Skin epidermis (tissue), 12 donors: Measurements from ENCODE around the gene NIPBL.
"Not testable (repeated sequence)": the region's sequence is repeated elsewhere in the genome, so short reads cannot be mapped to it uniquely, and the experiment has no call there.

ENCODE experiments used
- H3K27ac ChIP-seq, 21 experiments: fragments of 200-600 bp; sonication (generic) in 11 of 21; one replicate each; pipeline ENCODE4 v1.5.0; 2020; ENCODE audit warnings: mild to moderate bottlenecking in 3 of 21, inconsistent platforms in 2 of 21, moderate library complexity in 2 of 21
- H3K4me3 ChIP-seq, 7 experiments: fragments of 200-600 bp; sonication (generic) in 2 of 7; one replicate each; pipeline ENCODE4 v1.5.0; 2020; ENCODE audit warnings: inconsistent platforms in 2 of 7, mild to moderate bottlenecking in 2 of 7, moderate library complexity in 1 of 7

NIPBL gene

DNA sequence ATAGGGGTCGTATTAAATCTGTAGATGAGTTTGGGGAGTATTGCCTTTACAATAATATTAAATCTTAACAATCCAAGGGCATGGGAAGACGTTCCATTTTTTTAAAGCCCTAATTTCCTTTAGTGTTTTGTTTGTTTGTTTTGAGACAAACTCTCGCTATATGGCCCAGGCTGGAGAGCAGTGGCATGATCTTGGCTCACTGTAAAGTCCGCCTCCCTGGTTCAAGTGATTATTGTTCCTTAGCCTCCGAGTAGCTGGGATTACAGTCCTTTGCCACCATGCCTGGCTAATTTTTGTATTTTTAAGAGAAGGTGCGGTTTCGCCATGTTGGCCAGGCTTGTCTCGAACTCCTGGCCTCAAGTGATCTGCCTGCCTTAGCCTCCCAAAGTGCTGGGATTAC is 19.9 kb downstream of the NIPBL start:
- Histone ChIP-seq H3K4me3 (no peak overlapping the region), H3K27ac (no peak overlapping the region)

DNA sequence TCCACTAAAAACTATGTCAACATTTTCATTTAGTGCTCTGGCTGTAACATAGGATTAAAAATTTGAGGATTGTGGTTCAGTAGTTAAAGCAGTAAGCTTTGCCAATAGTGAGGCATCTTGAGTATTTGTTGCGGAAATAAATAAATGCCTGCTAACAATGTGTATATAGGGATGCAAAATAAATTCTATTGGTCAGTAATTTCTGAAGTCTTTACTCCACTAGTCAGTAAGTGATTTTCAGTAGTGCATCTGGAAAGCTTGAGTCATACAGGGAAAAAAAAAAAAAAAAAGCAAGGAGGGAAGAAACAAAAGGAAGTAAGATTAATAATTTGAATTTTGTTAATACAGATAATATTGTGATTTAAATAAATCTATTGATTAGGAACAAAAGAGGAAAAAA is 21.0 kb downstream of the NIPBL start:
- Histone ChIP-seq H3K27ac (no peak overlapping the region), H3K4me3 (no peak overlapping the region)

DNA sequence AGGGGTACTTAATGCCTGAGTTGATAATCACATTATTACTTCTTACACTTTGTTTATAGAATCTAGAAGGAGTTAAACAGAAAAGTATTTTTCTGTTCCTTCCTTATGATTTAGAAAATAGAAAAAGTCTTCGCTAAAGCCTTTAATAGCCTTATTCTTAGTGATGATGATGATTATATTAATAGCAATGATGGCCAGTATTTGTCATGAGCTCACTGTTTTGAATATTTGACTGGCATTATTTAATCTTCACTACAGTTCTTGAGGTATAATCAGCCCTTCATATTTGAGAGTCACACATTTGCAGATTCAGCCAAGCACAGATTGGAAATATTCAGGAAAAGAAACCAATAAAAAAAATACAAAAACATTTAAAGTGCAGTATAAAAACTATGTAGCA is 23.3 kb downstream of the NIPBL start:
- Histone ChIP-seq H3K4me3 (no peak overlapping the region), H3K27ac (no peak overlapping the region)

DNA sequence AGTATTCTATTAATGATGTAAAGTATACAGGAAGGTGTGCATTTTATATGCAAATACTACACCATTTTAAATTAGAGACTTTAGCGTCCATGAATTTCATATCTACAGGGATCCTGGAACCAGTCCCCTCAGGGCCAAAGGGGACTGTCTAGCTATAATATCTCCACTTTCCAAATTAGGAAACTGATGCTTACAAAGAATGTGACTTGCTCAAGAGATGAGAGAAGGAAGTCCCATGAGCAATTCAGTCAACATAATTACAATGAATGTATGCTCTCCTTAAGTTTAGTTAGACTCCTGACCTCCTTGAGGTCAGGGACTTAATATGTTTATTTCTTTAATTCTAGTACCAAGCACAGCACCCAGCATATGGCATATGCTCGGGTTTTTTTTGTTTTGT is 23.7 kb downstream of the NIPBL start:
- H3K27ac ChIP-seq, result no peak overlapping the region
- H3K4me3 ChIP-seq, result no peak overlapping the region

DNA sequence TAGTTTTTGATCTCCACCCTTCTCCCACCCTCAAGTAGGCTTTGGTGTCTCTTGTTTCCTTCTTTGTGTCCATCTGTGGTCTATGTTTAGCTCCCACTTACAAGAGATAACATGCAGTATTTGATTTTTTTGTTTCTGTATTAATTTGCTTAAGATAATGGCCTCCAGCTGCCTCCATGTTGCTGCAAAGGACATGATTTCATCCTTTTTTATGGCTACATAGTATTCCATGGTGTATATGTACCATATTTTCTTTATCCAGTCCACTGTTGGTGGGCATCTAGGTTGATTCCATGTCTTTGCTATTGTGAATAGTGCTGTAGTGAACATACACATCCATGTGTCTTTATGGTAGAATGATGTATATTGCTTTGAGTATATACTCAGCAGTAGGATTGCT is 24.5 kb downstream of the NIPBL start:
- not testable (repeated sequence) for H3K4me3 ChIP-seq, H3K27ac ChIP-seq

DNA sequence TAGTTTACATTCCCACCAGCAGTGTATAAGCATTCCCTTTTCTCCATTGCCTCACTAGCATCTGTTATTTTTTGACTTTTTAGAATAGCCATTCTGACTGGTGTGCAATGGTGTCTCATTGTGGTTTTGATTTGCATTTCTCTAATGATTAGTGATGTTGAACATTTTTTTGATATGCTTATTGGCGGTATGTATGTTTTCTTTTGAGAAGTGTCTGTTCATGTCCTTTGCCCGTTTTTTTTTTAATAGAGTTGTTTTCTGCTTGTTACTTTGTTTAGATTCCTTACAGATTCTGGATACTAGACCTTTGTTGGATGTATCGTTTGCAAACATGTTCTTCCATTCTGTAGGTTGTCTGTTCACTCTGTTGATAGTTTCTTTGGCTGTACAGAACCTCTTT is 25.3 kb downstream of the NIPBL start:
- H3K27ac ChIP-seq, result no peak overlapping the region
- H3K4me3 ChIP-seq, result no peak overlapping the region

DNA sequence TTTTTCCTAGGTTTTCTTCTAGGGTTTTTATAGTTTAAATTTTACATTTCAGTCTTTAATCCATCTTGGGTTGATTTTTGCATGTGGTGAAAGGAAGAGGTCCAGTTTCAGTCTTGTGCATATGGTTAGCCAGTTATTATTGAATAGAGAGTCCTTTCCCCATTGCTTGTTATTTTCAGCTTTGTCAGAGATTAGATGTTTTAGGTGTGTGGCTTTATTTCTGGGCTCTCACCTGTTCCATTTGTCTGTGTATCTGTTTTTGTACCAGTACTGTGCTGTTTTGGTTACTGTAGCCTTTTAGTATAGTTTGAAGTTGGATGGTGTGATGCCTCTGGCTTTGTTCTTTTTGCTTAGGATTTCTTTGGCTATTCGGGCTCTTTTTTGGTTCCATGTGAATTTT is 25.8 kb downstream of the NIPBL start:
- no peak overlapping the region for H3K4me3 ChIP-seq
- H3K27ac ChIP-seq, result no peak overlapping the region

DNA sequence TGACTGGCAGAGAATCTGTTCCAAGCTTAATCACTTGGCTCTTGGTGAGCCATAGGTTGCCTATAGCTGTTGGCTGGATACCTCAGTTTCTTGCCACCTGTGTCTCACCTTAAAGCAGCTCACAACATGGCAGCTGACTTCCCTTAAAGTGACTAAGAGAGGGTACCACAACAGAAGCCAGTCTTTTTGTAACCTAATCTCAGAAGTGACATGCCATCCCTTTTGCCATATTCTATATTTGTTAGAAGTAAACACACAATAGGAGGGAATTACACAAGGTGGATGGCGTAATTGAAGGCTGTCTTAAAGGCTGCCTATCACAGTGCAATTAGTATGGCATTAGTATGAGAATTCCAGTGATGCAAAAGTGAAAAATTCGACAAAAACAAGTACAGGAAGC is 28.1 kb downstream of the NIPBL start:
- Histone ChIP-seq H3K4me3 (no peak overlapping the region), H3K27ac (no peak overlapping the region)

DNA sequence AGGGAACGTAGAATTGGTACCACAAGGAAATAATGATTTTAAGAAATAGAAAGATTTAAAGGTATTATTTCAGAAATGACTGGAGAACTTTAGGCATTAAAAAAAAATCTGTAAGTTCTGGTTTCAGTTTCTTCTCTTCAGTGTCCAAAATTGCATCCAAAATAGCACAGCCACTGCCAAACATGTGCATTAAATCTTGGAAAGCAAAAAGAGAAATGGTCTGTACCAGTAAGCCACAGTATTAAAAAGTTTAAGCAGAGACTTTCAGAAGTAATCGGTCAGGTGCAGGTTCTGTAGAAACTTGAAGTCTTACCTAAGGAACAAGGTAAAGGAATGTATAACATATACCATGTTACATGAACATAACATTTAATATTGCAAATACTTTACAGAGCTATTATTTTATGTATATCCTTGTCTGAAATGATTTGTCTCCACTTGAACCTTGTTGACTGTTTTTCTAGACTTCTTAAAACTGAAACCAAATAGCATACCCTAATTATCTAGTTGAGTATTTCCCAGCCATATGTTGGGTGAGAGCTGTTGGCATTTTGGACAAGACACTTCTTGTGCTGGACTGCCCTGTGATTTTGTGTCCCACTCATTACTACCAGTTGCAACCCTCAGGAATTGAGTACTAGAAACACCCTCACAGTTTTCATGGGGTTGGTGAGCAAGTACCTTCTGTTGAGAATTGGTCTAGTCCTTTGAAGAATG is 32.1 kb downstream of the NIPBL start:
- no peak overlapping the region for H3K27ac ChIP-seq
- no peak overlapping the region for H3K4me3 ChIP-seq

DNA sequence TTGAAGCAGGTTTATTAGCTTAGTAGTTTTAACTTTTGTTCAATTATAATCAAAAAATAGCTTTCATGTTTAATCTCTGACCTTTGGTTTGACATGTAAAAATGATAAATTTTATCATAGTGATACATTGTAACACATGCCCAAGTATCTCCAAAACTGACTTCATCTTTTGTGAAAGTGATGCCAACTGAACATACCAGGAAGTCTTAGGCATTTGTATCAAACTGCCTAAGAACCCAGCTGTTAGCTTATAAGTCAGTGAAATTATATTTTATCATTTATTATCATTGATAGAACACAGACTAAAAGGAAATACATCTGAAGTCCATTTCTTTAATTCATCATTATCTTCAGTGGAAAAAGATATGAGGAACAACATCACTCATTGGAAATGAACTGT is 39.1 kb downstream of the NIPBL start:
- Histone ChIP-seq H3K4me3 (no peak overlapping the region), H3K27ac (no peak overlapping the region)

DNA sequence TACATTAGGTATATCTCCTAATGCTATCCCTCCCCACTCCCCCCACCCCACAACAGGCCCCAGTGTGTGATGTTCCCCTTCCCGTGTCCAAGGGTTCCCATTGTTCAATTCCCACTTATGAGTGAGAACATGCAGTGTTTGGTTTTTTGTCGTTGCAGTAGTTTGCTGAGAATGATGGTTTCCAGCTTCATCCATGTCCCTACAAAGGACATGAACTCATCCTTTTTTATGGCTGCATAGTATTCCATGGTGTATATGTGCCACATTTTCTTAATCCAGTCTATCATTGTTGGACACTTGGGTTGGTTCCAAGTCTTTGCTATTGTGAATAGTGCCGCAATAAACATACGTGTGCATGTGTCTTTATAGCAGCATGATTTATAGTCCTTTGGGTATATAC is 40.0 kb downstream of the NIPBL start:
- H3K27ac ChIP-seq, H3K4me3 ChIP-seq: not testable (repeated sequence)

DNA sequence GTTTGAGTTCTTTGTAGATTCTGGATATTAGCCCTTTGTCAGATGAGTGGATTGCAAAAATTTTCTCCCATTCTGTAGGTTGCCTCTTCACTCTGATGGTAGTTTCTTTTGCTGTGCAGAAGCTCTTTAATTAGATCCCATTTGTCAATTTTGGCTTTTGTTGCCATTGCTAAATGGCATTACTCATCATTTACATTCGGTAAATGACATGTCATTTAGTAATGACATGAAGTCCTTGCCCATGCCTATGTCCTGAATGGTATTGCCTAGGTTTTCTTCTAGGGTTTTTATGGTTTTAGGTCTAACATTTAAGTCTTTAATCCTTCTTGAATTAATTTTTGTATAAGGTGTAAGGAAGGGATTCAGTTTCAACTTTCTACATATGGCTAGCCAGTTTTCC is 40.8 kb downstream of the NIPBL start:
- not testable (repeated sequence) for H3K27ac ChIP-seq, H3K4me3 ChIP-seq

DNA sequence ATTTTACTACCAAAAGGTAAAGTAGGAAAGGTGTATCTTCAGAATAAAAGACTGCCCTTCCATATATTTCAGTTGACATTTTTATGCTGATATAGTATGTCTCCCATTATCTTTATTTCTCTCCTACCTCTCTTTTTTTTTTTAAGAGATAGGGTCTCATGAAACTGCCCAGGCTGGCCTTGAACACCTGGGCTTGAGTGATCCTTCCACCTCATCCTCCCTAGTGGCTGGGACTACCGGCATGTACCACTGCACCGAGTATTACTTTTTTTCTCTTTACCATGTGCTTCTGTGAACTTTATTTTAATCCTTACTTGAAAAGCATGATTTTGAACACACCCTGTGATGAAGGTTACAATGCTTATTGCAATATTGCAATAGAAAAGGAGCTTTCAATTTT is 42.7 kb downstream of the NIPBL start:
- Histone ChIP-seq H3K4me3 (no peak overlapping the region), H3K27ac (no peak overlapping the region)

DNA sequence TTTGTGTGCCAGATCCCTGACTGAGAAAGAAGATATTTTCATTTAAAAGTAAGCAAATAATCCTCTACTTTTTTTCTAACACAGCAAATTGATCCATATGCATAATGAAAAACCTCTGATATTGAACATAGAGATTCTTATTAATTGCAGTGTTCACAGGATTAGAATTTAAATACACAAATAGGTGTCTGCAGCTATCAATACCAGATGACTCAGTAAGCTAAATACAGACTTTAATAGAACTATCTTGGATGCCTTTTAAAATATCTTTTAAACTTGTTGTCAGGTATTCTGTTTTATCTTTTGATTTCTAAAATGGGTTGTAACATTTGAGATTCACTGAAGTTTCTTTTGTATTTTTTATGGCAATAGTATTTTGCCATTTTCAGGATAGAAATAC is 43.1 kb downstream of the NIPBL start:
- Histone ChIP-seq H3K27ac (no peak overlapping the region), H3K4me3 (no peak overlapping the region)

DNA sequence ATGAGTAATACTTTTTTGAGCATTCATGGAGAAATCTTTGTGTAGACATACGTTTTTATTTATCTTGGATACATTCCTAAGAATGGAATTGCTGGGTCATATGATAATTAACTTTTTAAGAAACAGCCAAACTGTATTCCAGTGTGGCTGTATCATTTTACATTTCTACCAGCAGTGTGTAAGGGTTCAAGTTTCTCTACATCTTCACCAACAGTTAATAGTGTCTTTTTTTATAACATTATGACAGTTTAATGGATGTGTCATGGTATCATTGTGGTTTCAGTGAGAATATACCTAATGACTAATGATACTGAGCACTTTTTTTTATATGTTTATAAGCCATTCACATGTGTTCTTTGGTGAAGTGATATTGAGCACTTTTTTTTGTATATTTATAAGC is 52.4 kb downstream of the NIPBL start:
- H3K4me3 ChIP-seq, result no peak overlapping the region

DNA sequence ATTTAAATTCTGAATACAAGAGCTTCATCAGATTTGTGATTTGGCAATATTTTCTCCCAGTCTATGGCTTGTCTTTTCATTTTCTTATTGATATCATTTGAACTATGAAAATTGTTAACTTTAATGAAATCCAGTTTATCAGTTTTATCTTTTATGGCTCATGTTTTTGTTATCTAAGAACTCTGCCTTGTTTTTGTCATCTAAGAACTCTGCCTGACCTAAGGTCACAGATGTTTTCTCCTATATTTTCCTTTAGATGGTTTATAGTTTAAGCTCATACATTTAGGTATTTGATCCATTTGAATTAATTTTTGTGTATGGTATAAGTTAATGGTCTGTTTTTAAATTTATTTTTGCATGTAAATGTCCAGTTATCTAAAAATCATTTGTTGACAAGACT is 52.9 kb downstream of the NIPBL start:
- H3K27ac ChIP-seq, result no peak overlapping the region
- H3K4me3 ChIP-seq, result no peak overlapping the region

More for the DNA sequence above, 52.4 kb downstream of the NIPBL start:
- H3K27ac ChIP-seq, result no peak overlapping the region

DNA sequence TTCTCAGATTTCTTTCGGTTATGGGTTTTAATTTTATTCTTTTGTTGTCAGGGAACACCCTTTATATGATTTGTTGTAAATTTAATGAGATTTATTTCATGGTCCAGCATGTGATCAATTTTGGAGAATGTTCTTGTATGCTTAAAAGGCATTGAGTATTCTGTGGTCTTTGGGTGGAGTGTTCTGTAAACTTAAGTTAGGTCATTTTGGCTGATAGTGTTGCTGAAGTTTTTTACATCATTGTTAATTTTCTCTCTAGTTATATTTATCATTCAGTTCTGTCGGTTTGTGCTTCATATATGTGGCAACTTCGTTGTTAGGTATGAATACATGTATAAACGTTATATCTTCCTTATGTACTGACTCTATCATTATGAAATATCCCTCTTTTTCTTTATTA is 55.5 kb downstream of the NIPBL start:
- no peak overlapping the region for H3K27ac ChIP-seq
- H3K4me3 ChIP-seq, result no peak overlapping the region

DNA sequence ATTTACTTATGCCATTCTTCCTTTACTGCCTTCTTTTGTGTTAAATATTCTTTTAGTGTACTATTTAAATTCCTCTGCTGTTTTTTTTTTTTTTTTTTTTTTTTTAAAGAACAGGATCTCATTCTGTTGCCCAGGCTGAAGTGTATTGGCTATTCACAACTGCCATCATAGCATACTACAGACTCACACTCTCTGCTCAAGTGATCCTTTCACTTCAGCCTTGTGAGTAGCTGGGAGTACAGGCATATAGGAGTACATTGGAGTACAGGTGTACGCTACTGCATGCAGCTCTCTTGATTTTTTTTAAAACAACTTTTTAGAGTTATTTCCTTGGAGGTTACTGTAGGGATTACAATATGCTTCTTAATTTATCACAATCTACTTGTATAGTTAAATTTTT is 56.1 kb downstream of the NIPBL start:
- Histone ChIP-seq H3K27ac (no peak overlapping the region), H3K4me3 (no peak overlapping the region)

DNA sequence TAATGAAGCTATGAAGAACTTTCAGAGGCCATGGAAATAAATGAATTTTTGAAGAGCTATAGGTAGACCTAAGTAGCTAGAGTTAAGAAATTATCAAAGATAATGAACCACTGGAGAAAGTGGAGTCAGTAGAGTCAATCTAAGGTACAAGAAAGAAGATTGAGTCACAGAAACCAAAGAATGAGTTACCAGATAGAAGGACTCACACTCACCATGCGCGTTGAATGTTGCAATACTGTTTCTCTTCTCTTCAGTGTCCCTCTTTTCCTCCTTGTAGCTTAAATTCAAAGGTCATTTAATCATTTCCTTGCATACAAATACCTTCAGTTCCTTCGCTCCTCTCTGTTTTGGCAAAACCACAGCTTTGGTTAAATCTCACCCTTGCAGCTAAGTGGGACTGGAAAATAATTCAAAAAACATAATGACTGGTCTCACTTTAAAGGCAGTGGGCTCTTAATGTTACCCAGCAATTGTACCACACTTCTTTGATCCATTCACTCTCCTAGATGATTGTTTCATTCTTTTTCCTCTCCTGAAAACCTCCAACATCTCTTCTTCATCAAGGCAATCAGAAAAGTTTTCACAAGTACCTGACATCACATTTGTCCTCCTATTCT is 58.3 kb downstream of the NIPBL start:
- Histone ChIP-seq H3K27ac (no peak overlapping the region), H3K4me3 (no peak overlapping the region)

DNA sequence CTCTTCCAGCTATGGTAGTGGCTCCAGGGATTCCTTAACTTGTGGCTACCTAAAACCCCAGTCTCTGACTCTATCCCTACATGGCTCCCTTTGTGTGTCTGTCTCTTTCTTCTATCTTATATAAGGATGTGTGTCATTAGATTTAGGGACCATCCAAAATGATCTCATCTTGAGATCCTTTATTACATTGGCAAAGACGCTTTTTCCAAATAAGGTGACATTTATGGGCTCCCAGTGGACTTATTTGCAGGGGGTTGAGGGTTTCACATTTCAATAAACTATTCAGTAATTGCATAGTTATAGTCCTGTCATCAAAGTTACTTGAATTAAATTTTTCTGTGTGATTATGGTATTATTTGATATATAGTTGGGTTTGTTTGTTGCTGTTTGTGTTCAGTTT is 59.2 kb downstream of the NIPBL start:
- no peak overlapping the region for H3K27ac ChIP-seq
- no peak overlapping the region for H3K4me3 ChIP-seq

DNA sequence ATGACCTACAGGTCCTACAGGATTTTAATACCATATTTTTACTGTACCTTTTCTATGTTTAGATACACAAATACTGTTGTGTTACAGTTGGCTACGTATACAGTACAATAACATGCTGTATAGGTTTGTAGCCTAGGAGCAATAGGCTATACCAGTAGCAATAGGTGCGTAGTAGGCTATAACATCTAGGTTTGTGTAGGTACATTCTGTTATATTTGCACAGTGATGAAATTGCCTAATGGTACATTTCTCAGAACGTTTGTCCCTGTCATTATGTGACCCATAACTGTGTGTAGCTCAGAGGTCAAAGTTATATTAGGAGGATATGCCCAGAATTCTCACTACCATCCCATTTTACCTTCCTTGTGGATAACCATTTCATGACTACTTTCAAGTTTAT is 59.7 kb downstream of the NIPBL start:
- no peak overlapping the region for H3K4me3 ChIP-seq
- H3K27ac ChIP-seq, result no peak overlapping the region

DNA sequence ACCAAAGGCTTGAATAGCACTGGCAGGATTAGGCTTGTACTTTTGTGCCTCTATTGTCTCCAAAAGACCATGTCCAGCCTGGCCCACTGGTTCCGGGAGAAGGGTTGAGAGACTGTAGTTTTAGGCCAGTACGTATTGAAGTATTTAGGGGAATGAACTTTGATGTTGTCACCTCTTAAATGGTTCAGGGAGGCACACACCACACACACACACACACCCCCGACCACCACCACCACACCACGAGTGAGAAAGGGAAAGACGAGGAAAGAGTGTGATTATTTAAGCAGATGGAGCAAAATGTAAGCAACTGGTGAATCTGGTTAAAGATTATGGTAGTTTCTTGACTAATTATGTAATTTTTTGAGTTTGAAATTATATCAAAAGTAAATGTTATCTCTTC is 61.6 kb downstream of the NIPBL start:
- H3K27ac ChIP-seq, result no peak overlapping the region
- no peak overlapping the region for H3K4me3 ChIP-seq
